ENCODE measurements around the gene KCTD10.

Gene KCTD10

GRCh38 chr12:109467978-109468676 lies 9.0 kb downstream of the KCTD10 start:
- no peak for DNase-seq

GRCh38 chr12:109466821-109467220 lies 10.3 kb downstream of the KCTD10 start:
- DNase-seq: no peak

- DNase-seq: no peak
Measured at GRCh38 chr12:109466305-109466704, 10.8 kb downstream of the KCTD10 start.

GRCh38 chr12:109464642-109465351 lies 12.3 kb downstream of the KCTD10 start:
- DNase-seq: no peak

- no peak for DNase-seq
Measured at GRCh38 chr12:109463756-109464155, 13.3 kb downstream of the KCTD10 start.

DNA sequence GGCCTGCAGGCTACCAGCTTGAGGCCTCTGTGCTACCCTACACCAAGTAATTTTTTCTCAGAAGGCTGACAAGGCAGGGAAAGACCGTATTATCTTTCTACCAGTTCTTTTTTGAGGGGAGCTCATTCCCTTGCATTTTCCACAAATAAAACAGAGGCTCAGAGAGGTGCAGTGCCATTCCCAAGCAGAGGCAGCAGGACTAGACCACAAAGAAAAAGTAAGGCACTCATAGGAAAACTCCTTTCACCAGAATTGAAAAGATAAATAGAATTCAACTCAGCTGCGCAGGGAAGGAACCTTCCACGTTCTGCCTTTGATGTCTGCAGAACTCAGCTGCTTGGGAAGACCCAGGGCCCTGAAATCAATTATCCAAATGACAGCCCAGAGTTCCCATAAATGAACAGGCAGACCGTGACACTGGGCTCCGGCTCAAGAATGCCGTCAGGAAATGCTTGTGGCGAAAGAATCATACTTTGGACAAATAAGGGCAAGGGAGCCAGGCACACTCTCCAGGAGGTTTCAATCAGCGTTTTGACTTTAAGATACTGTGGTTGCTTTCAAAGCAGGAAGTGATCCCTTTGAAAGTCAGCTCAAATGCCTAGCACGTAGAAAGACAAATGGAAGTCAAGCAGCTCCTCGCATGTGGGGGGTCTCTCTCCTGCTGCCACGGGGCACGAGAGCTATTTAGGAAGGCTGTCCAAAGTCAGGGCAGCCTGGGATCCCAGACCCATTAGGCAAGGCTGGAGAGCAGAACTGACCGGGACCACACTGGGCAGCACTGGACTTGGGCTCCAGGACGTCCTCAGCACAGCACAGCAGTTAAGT lies 14.0 kb downstream of the KCTD10 start:
- DNase-seq: no peak

- DNase-seq: no peak
Measured at GRCh38 chr12:109461846-109462756, 15.0 kb downstream of the KCTD10 start.

DNA sequence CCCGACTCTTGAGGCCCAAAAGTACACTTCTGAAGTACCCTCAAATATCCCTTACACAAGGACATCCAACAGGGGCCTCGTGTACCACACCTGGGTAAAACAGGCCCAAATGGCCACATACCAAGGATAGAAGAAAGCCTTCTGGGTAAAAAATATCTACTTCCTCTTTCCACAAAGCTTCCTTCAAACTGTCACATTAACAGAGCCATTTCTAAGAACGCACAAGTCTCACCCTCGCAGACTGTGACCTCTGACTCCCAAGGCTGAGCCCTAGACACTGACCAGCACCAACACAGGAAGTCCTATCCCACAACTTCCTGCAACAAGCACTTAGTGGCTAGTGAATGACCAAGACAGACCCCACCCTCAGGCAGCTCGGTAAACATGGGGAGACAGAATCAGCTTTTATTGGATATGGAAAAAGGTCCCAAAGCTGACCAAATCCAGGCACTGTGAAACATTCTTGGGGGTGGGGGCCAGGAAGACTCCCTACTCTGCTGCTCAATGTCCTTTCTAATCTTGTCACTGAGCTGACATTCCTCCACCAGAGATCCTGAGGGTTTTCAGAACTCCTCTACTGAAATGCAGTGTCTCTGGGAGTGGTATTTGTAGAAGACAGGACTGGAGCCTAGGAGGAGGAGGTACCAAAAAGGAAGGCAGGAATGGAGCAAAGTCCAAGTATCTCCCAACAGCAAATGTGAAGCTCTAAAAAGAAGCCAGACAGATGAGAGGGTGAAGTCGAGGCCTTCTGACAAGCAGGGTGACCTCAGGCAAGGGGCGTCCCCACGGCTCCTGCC lies 15.9 kb downstream of the KCTD10 start:
- no peak for DNase-seq

DNA sequence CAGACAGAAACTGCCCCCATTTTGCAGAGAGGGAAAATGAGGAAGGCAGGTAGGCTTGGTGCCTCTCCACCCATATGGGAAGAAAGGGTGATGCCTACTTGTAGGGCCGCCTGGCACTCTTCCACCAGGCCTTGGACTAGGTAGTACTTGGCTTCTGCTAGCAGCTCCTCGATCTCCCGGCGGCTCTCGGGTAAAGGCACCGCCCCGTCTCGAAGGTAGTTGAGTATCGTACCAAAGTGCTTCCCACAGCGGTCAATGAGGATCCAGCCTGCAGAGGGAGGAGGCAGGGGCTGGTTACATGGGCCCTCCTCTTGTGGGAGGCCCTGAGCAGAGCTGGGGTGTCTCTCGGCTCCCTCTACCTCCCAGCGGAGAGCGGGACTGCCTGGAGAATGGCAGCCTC lies 16.6 kb downstream of the KCTD10 start:
- DNase-seq: no peak

- no peak for DNase-seq
Measured at GRCh38 chr12:109459247-109459646, 17.9 kb downstream of the KCTD10 start.

DNA sequence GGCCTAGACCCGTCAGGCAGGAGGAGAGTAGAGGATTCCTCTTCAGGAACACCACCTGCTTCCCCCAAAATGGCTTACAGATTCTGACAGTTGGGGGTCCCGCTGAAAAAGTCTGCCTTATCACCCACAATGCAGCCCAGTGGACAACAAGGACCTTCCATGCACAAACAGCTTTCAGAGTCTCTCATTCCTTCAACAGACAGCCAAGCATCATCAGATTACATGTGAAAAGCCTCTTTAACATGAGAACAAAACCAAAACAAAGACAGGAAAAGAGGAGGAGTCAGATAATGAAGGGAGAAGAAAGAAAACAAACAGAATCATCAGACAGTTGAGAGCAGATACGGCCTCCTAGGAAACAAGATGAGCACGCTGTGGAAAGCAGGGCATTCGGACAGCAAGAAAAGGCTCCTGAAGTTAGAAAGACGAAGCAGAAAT lies 18.3 kb downstream of the KCTD10 start:
- DNase-seq: no peak

DNA sequence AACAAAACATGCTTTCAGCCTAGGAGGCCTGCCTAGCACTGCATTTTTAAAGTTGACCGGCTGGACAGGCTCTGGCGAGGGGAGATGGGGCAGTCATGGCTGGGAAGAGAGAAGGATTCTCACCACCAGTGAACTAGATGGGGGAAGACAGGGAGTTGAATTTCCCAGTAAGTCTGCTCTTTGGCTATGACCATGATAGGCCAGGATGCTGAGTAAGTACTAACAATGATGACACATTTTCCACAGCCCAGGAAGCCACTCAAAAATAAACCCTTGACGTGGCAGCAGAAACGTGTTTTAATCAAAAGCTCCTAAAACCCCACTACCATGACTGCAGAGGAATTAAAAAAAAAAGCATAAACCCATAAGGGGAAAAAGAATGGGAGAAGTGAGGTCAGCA lies 19.0 kb downstream of the KCTD10 start:
- DNase-seq: no peak

GRCh38 chr12:109455706-109456105 lies 21.4 kb downstream of the KCTD10 start:
- no peak for DNase-seq

DNA sequence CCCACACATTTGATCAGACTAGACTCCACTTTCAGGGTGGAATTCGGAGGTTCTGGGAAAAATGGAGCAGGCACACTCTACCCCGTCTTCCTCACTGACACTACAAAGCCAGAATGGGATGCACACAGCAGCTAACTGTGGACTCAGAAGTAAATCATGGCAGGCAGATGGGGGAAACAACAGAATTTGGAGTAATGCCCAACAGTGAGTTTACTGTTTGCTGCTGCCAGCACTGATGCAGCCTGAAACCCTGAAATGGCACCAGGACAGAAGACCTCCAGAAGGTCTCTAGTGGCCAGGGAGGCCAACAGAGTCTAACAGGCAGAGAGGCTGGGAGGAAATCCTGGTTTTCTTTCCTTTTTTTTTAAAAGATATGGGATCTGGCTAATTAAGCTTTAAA lies 24.6 kb downstream of the KCTD10 start:
- peak; percentile 23 for DNase-seq

DNA sequence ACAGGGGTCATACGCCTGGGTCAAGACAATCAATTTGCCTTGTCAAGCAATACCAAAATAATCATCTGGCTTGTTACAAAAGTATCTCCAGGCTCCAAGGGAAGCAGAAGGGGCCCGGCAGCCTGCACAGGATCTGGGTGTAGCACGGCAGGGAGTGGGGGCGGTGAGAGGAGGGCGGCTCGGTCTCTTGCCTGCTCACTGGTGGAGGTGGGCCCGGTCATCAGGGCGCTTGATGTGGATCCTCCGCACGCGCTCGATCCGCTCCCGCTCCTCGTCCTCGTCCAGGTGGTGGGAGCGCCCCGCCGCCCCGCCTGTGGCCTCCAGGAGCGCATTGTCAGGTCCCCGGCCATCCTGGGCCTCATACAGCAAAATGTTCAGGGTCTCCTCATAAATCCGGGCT lies 25.7 kb downstream of the KCTD10 start:
- DNase-seq: no peak

DNA sequence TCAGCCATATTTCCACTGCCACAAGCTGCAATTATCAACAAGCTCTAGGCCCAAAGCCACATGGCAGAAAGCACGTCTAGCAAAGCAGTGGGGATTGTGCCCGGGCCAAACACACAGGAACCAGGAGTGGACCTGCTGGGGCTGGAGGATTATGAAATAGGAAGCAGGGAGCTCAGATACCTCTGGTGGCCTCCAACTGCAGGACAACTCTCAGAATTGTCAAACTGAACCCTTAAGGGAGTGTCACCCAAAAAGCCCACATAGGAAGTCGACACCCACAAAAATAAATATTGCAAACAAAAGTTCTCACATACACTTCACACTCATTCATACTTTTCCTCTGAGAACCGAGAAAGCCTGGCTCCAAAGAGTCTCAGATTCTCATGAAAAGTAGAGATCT lies 26.1 kb downstream of the KCTD10 start:
- DNase-seq: no peak

- DNase-seq: no peak
Measured at GRCh38 chr12:109449845-109450532, 27.1 kb downstream of the KCTD10 start.

DNA sequence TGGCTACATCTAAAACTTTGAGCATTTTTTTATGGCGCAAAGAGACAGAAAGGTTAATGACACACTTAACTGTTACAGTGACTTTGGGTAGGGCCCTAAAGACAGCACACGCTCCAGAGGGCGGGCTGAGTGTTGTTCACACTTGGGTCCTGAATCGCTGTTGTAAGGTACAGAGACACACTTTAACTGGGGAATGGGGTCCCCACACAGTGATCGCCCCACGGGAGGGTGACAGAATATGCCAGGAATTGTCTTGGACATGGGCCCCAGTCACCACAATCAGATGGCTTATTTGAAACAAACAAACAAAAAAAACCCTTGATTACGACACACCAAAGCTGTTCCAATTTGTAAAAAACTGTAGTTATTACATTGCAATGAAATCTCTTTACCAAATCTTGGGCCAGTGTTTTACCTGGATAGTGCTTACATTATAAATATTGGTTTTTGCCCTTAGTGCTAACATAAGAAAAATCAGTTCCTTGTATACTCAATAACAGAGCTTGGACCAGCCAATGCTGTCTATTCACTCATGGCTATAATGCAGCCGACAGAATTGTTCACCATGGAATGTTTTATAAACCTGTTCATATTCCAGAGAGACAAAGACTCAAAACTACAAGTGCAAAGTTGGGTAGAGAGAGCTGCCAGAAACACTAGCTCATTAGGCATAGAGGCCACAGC lies 28.3 kb downstream of the KCTD10 start:
- DNase-seq: no peak

DNA sequence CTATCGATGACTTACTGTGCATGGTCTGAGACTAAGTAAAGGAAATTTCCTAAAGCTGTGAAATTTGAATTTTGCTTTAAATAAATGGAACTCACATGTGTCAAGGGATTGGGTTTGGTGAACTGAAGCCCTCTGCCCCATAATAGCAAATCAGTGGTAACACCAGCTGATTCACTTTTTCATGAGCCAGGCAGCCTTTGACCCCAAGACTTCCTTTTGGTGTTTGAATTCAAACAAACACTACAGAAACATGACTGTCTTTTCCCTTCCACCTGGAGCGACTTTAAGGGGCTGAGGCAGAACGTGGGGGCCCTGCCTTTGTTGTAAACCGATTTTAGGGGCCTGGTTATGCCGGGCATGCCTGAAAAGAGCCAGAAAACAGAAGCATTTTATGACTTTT lies 28.8 kb downstream of the KCTD10 start:
- no peak for DNase-seq

- DNase-seq: no peak
Measured at GRCh38 chr12:109447482-109447881, 29.6 kb downstream of the KCTD10 start.

DNA sequence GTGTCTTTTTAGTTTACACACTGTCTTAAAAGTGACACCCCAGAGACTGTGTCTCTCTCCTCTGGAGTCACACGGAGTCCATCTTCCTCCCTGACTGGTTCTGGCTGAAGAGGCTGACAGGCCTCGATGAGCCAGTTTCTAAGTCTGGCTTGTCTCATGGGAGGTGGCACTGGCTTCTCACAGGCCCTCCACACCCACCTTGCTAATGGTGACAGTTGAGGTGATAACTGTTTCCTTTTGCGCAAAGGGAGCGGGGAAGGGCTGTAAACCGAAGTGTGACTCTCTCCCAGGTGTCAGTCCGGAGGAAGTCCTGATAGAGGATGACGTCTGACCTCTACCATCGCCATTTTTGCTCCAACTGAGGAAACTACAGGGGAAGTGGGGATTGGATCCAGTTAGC lies 30.2 kb downstream of the KCTD10 start:
- DNase-seq: no peak

Data from NCI-H82 (cell line).